GM18861 (cell line): ENCODE results near the gene PPP2R3A.

Experiments used
- ATAC-seq: cut with Tn5 transposase; IDR thresholded peaks from one replicate; pipeline ENCODE4 v1.9.1; 2021; ENCODE audit not compliant: unreplicated experiment

The PPP2R3A gene

DNA sequence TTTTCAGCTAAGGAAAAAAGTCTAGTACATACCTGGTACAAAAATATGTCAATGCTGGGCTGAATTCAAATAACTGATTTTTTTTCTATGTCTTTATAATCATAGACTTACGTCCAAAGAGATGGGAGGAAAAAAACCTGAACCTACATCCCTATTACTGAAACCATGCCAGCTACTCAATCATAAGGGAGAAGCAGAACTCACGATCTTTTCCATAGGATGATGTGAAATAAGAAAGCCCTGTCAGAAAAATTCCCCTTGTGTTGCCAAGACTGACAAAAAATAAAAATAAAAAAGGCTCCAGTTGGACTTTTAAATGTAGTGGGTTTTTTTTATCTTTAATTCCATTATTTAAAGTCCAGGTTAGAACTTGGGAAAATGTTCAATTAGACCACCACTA is 227.3 kb downstream of the PPP2R3A start:
- no peak for ATAC-seq

DNA sequence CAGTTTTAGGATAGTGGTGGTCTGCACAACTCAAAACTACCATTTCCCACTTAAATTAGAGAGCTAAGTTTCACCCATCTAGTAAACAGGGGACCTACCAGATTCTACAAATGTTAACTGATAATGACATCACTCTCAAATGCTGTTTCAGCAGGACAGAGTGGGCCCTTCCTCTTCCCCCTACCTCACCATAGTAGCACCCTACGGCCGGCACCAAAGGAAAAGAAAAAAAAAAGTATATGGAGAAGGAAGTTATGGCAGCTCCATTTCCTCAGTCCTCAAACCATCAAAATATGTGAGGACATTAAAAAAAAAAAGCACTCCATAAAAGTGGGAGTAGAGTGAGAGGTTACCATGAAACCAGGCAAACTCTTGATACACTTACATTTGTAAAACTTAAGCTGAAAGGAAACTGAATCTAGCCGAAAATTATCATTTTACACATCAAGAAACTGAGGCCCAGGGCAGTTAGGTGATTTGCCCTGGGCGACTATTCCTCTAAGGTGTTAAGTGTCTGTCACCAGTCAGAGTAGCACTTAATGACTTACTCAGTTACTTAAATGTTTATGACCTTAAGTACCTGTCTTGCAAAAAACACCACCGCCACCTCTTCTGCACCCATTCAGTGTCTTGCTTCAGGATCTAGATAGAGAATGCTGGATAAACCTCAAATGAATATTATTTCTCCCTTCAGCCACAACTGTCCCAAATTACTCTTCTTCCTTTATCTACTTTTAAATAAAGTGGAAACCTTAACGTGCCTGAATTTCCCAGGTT is 227.9 kb downstream of the PPP2R3A start:
- ATAC-seq, result no peak

GRCh38 chr3:136194409-136195257 is 229.1 kb downstream of the PPP2R3A start:
- ATAC-seq, result no peak

- ATAC-seq, result peak; percentile 19
Measured at GRCh38 chr3:136195258-136196063, 229.9 kb downstream of the PPP2R3A start.

DNA sequence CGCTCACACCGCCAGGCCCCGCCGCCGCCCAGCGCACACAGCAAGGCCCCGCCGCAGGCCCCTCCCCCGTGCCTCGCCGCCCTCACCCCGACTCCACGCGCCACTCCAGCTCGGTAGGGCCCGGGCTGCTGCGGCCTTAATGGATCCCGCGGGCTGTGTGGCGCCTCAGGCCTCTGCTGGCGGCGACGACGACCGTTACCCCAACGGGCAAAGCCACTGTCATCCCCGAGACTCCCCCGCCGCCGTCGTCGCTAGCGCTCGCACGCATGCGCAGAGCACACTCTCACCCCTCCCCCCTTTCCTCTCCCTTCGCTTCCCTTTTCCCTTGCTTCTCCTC is 230.5 kb downstream of the PPP2R3A start, which contains the start of gene MSL2:
MSL2 (minus strand) TSS at position 272 of the 337 bp plus-strand sequence. CDS start 1,222 bp downstream, outside the sequence.
- ATAC-seq, result no peak

DNA sequence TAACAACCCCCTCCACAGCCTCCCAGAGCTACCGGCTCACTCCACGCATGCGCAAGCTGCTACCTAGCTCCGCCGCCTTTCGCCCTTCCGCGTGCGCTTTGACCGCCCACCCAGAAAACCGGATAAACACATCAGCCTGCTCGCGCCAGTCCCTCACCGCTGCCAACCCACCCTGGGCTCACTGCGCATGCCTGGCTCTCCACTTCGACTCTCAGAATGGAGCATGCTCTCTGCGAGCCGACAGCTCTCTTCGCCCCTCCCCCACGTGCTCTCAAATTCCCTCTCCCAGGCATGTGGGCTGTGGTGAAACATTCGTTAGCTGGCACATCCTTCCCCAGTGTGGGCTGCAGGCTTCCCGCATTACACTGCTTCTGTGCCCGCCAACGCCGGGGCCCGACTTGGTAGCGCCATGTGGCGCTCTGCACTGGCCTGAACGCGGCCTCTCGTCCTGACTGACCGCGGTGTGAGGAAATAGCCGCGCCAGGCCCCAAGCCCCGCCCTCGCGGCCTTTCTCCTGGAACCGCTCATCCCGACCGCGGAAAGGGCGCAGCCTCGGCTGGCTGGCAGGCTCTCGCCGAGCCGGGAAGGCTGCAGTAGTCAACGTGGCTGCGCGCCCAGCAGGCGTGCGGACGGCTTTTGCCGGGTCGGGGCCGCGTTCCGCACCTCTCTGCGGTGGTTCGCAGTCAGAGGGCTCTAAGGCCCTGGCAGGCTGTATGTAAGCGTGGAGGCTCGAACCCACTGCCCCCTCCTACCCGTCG is 231.1 kb downstream of the PPP2R3A start:
- peak; percentile 70 for ATAC-seq

- no peak for ATAC-seq
Measured at GRCh38 chr3:136197159-136197793, 231.7 kb downstream of the PPP2R3A start.
